Bronchial epithelial cell (primary cell): ENCODE data around the gene KRT39. TPM values are rescaled to one million over a fixed set of nuclear protein-coding genes. Genes with fewer than 3 reads are reported as not detected.

ENCODE experiments used
- DNase-seq: peaks from one replicate; pipeline ENCODE4 v3.0.0-alpha.2; 2010; ENCODE audit warnings: low read depth
- FAIRE-seq: peaks from 2 replicates; lab custom pipeline; 2011; peaks lifted over from hg19 to GRCh38; lab: Jason Lieb, UNC
- H3K27me3 ChIP-seq: 2 replicates; pipeline ENCODE4 v1.5.1; 2011; ENCODE audit warnings: low read length; ENCODE audit not compliant: control insufficient read depth, insufficient read depth
- H3K36me3 ChIP-seq: 2 replicates; pipeline ENCODE4 v1.5.1; 2011; ENCODE audit warnings: low read length; ENCODE audit not compliant: control insufficient read depth, insufficient read depth
- H3K4me3 ChIP-seq: 2 replicates; pipeline ENCODE4 v1.5.1; 2011; ENCODE audit warnings: mild to moderate bottlenecking, low read depth, low read length, control low read depth
- CTCF ChIP-seq: IDR thresholded peaks from 2 replicates; pipeline ENCODE4 v1.5.1; 2011; ENCODE audit warnings: mild to moderate bottlenecking, moderate library complexity, low read length, control low read depth, inconsistent platforms; ENCODE audit not compliant: insufficient read depth, severe bottlenecking
- total RNA-seq: library from RNA; depleted of rRNA; stranded (reverse); fragments of >200 nt; gene quantifications from 2 replicates; pipeline ENCODE4 v1.2.1, GENCODE V29; 2014

Gene KRT39
- total RNA-seq, 1 donor from 2014 or later, result not detected

GRCh38 chr17:40993084-40993483 is 26.3 kb upstream of the KRT39 start:
- TF ChIP-seq CTCF, result no peak
- Histone ChIP-seq H3K27me3 (no peaks in the 10 kb centered on the region), H3K4me3 (no peak overlapping the region), H3K36me3 (no peaks in the 10 kb centered on the region)
- FAIRE-seq, result no peak
- no peak for DNase-seq

GRCh38 chr17:40992666-40993065 is 25.9 kb upstream of the KRT39 start:
- no peaks in the 10 kb centered on the region for H3K27me3 ChIP-seq
- no peak for TF ChIP-seq CTCF
- FAIRE-seq (no peak), DNase-seq (no peak)
- H3K36me3 ChIP-seq, result no peaks in the 10 kb centered on the region
- no peak overlapping the region for H3K4me3 ChIP-seq

DNA sequence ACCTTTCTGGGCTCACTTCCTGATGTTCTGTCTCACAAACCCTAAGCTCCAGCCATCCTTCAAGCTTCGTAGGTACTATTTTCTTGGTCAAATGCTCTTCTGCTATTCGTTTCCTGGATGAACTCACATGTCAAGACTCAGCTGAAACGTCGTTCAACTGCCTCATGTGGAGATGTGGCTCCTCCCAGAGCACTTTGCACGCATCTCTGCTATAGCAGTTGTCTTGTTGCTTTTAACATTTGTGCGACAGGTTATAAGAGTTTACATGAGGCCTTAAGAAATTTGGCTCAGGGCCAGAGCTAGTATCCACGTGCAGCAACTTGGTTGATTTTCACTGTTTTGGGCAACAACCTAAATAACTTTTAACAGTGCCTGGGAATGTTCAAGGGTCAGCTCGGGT is 20.2 kb upstream of the KRT39 start:
- no peak for TF ChIP-seq CTCF
- FAIRE-seq (peak; percentile 90), DNase-seq (peak; percentile 40)
- H3K27me3 ChIP-seq, result no peaks in the 10 kb centered on the region
- H3K36me3 ChIP-seq, result no peaks in the 10 kb centered on the region
- H3K4me3 ChIP-seq, result no peak overlapping the region

GRCh38 chr17:40984226-40984625 is 17.5 kb upstream of the KRT39 start, which contains the start of gene KRT40:
Gene KRT40 (minus strand): TSS chr17:40984326. CDS start chr17:40984273, 53 bp downstream.
- H3K4me3 ChIP-seq, result no peak within 1 kb of the TSS
- no peak for TF ChIP-seq CTCF
- FAIRE-seq (no peak), DNase-seq (no peak)
- no peaks in the 10 kb centered on the region for H3K36me3 ChIP-seq
- H3K27me3 ChIP-seq, result no peaks in the 10 kb centered on the region

DNA sequence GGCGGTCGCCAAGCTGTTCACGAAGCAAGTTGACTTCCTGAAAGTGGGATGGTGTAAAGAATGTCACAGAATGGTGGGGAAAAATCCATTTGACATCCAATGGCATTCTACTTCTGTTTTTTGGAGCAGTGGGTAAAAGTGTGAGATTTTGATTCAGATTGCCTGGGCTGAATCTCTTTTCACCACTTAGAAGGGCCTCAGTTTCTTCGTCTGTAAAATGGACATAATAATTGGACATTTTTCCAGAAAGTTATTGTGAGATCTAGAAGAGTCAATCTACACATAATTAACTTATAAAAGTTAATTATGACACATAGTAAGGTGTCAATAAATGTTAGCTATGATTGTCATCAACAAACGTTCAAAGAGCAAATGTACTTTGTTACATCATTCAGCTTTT is 14.4 kb upstream of the KRT39 start:
- no peak for TF ChIP-seq CTCF

GRCh38 chr17:40980596-40980995 is 13.8 kb upstream of the KRT39 start:
- FAIRE-seq (peak; percentile 47), DNase-seq (no peak)
- Histone ChIP-seq H3K4me3 (no peak overlapping the region), H3K36me3 (no peaks in the 10 kb centered on the region), H3K27me3 (no peaks in the 10 kb centered on the region)
- no peak for TF ChIP-seq CTCF

More for the DNA sequence above, 14.4 kb upstream of the KRT39 start:
- DNase-seq (no peak), FAIRE-seq (no peak)
- Histone ChIP-seq H3K4me3 (no peak overlapping the region), H3K36me3 (no peaks in the 10 kb centered on the region), H3K27me3 (no peaks in the 10 kb centered on the region)
